Endothelial cell of umbilical vein (primary cell): ENCODE data around the gene ISX. TPM values are rescaled to one million over a fixed set of nuclear protein-coding genes. Genes with fewer than 3 reads are reported as not detected.
"Not testable (repeated sequence)": the region's sequence is repeated elsewhere in the genome, so short reads cannot be mapped to it uniquely, and the experiment has no call there.

Source experiments
- BruUV-seq: library from RNA; stranded (reverse); fragments of 400-500 nt; replicated peaks from 2 replicates; lab custom pipeline; 2021; lab: Mats Ljungman, UMichigan
- CTCF ChIA-PET: fragments of 300-600, 350-600 bp; sonication (Branson Sonifier 250); formaldehyde crosslinking; loops from one replicate; lab custom pipeline; 2021; ENCODE audit warnings: antibody characterized with exemption, inconsistent platforms; lab: Charles Lee
- POLR2A ChIA-PET: fragments of 300-600, 350-600 bp; sonication (Branson Sonifier 250); formaldehyde crosslinking; loops from one replicate; lab custom pipeline; 2021; ENCODE audit warnings: antibody characterized with exemption, inconsistent platforms; lab: Charles Lee
- DNase-seq: peaks from one replicate; pipeline ENCODE4 v3.0.0-alpha.2; 2011; ENCODE audit warnings: low read depth, low spot score
- FAIRE-seq: peaks from 2 replicates; lab custom pipeline; 2011; peaks lifted over from hg19 to GRCh38; lab: Jason Lieb, UNC
- H2AFZ ChIP-seq: 2 replicates; pipeline ENCODE4 v1.6.0; 2012; ENCODE audit warnings: low read depth, low read length, control low read depth, inconsistent platforms
- H3K27ac ChIP-seq: 2 replicates; pipeline ENCODE4 v1.5.1; 2011; ENCODE audit warnings: low read depth, mild to moderate bottlenecking, control low read depth, low read length, moderate library complexity; ENCODE audit not compliant: insufficient read depth
- H3K27me3 ChIP-seq, 2 experiments: 2 replicates each; pipeline versions ENCODE4 v1.6.0 to v1.6.1; 2011; ENCODE audit warnings: low read length in 2 of 2, mixed read lengths in 1 of 2; ENCODE audit not compliant: control insufficient read depth in 2 of 2, insufficient read depth in 2 of 2
- H3K36me3 ChIP-seq, 2 experiments: 2 replicates in 1 of 2; 3 replicates in 1 of 2; pipeline ENCODE4 v1.5.1; 2011; ENCODE audit warnings: low read length in 2 of 2, mild to moderate bottlenecking in 1 of 2, moderate library complexity in 1 of 2; ENCODE audit not compliant: control insufficient read depth in 2 of 2, insufficient read depth in 2 of 2; ENCODE audit errors: extremely low read depth in 1 of 2
- H3K4me1 ChIP-seq: 3 replicates; pipeline ENCODE4 v1.5.1; 2011; ENCODE audit warnings: mild to moderate bottlenecking, low read length; ENCODE audit not compliant: control insufficient read depth, insufficient read depth; ENCODE audit errors: extremely low read depth
- H3K4me2 ChIP-seq: 2 replicates; pipeline ENCODE4 v1.6.1; 2011; ENCODE audit warnings: low read length, control low read depth, mixed read lengths; ENCODE audit not compliant: insufficient read depth
- H3K4me3 ChIP-seq, 3 experiments: fragments of 200-600 bp in 1 of 3; sonication (generic), shearing (Covaris generic) in 1 of 3; replicated peaks in 1 of 3; 2 replicates each; pipeline ENCODE4 v1.5.1; 2011 to 2016; ENCODE audit warnings: control low read depth in 3 of 3, low read length in 3 of 3, mild to moderate bottlenecking in 2 of 3, inconsistent platforms in 1 of 3, low read depth in 1 of 3, moderate library complexity in 1 of 3; ENCODE audit not compliant: insufficient read depth in 1 of 3
- H3K79me2 ChIP-seq: 2 replicates; pipeline ENCODE4 v1.6.0; 2012; ENCODE audit warnings: low read length, inconsistent platforms; ENCODE audit not compliant: control insufficient read depth, insufficient read depth
- H3K9ac ChIP-seq: replicated peaks from 2 replicates; pipeline ENCODE3; 2011; ENCODE audit warnings: low read length, control low read depth; ENCODE audit not compliant: insufficient read depth; ENCODE audit errors: extremely low read depth
- H3K9me1 ChIP-seq: replicated peaks from 3 replicates; pipeline ENCODE4 v1.6.0; 2011; ENCODE audit warnings: mild to moderate bottlenecking, low read length; ENCODE audit not compliant: control insufficient read depth, insufficient read depth; ENCODE audit errors: extremely low read depth
- H3K9me3 ChIP-seq: replicated peaks from 2 replicates; pipeline ENCODE4 v1.5.1; 2012; ENCODE audit warnings: low read length, inconsistent platforms; ENCODE audit not compliant: control insufficient read depth, insufficient read depth
- H4K20me1 ChIP-seq: replicated peaks from 2 replicates; pipeline ENCODE3; 2011; ENCODE audit warnings: mild to moderate bottlenecking, low read length; ENCODE audit not compliant: control insufficient read depth, insufficient read depth; ENCODE audit errors: extremely low read depth
- EZH2 ChIP-seq: IDR thresholded peaks from 2 replicates; pipeline ENCODE4 v1.6.1; 2012; ENCODE audit warnings: borderline replicate concordance, low read depth, mild to moderate bottlenecking, moderate library complexity, low read length, inconsistent platforms; ENCODE audit not compliant: severe bottlenecking
- FOS ChIP-seq: IDR thresholded peaks from 2 replicates; pipeline ENCODE4 v1.6.1; 2011; ENCODE audit warnings: mild to moderate bottlenecking, low read length, moderate library complexity, borderline replicate concordance; ENCODE audit not compliant: insufficient read depth
- JUN ChIP-seq: IDR thresholded peaks from 2 replicates; pipeline ENCODE4 v1.6.1; 2011; ENCODE audit warnings: borderline replicate concordance, low read depth; ENCODE audit not compliant: insufficient read length, insufficient read depth
- MYC ChIP-seq: IDR thresholded peaks from one replicate; pipeline ENCODE4 v1.6.1; 2011; ENCODE audit warnings: mild to moderate bottlenecking, low read depth, low read length
- POLR2A ChIP-seq: IDR thresholded peaks from 2 replicates; pipeline ENCODE4 v1.6.1; 2012; ENCODE audit warnings: low read depth, mild to moderate bottlenecking, control low read depth, low read length
- POLR2AphosphoS5 ChIP-seq: IDR thresholded peaks from 2 replicates; pipeline ENCODE4 v1.6.1; 2012; ENCODE audit warnings: low read depth, mild to moderate bottlenecking, control low read depth, low read length, moderate library complexity; ENCODE audit not compliant: insufficient read depth
- dilution Hi-C: fragments of 300-500 bp; cut with MboI; formaldehyde crosslinking; loops from one replicate; pipeline ENCODE4 v1.15.0; 2019; ENCODE audit warnings: low sequenced_read_pairs; ENCODE audit not compliant: extremely low pct_ligation_motif_present
- intact Hi-C: fragments of 100-400 bp; cut with micrococcal nuclease; formaldehyde crosslinking; loops from one replicate; pipeline ENCODE4 v1.10.0; 2022
- polyA plus RNA-seq, 4 experiments: library from polyadenylated mRNA; depleted of rRNA in 3 of 4; stranded (reverse) in 3 of 4; unstranded in 1 of 4; fragments of >200 nt; gene quantifications; 2 replicates each; pipeline versions ENCODE4 v1.2.1 to v1.2.3, GENCODE V29; 2011 to 2012; ENCODE audit warnings: missing spikeins in 1 of 4
- total RNA-seq: library from RNA; stranded (reverse); gene quantifications from 2 replicates; pipeline ENCODE4 v1.2.3, GENCODE V29; 2021

Gene ISX
- total and polyA plus RNA-seq, 2 donors (not counting 3 experiments of a cell fraction or from before 2014, with no cell fraction given), result not detected

- no peaks in the 10 kb centered on the region for H3K27me3 ChIP-seq
- intact Hi-C loops (loop anchor here (5.0 kb wide), 2 partner anchors 1507 to 1722 kb away; no protein-coding TSS in a partner anchor), dilution Hi-C loops (no loop called here)
- H3K9me1 ChIP-seq, result no peaks in the 10 kb centered on the region
- no peaks in the 10 kb centered on the region for H4K20me1 ChIP-seq
- ChIA-PET POLR2A (no interaction called here), CTCF (interaction anchor here (1.0 to 1.8 kb wide), 2 partner anchors 1103 to 1723 kb away, joined by 4 to 6 read pairs; no protein-coding TSS in a partner anchor)
- no peak for TF ChIP-seq POLR2A
- TF ChIP-seq FOS, result no peak
- no peak for TF ChIP-seq POLR2AphosphoS5
- no peak for TF ChIP-seq EZH2
- TF ChIP-seq JUN, result no peak
- TF ChIP-seq MYC, result no peak
- no peak overlapping the region for H2AFZ ChIP-seq
- no peak for FAIRE-seq
- BruUV-seq, result no TSS peak
- no peak overlapping the region for H3K27ac ChIP-seq
- no peaks in the 10 kb centered on the region for H3K36me3 ChIP-seq
- H3K4me1 ChIP-seq, result no peaks in the 10 kb centered on the region
- no peak overlapping the region for H3K4me3 ChIP-seq
- no peak overlapping the region for H3K4me2 ChIP-seq
- no peaks in the 10 kb centered on the region for H3K9me3 ChIP-seq
- H3K79me2 ChIP-seq, result no peaks in the 10 kb centered on the region
- no peak for DNase-seq
- H3K9ac ChIP-seq, result no peak overlapping the region
These were observed 41.6 kb upstream of the ISX start for GRCh38 chr22:35024364-35024692.

- H3K79me2 ChIP-seq, H3K9ac ChIP-seq, DNase-seq, H3K4me2 ChIP-seq, CTCF ChIA-PET, dilution Hi-C loops, H3K9me3 ChIP-seq, POLR2A ChIA-PET, H3K4me3 ChIP-seq, H3K4me1 ChIP-seq, H3K27ac ChIP-seq, H3K27me3 ChIP-seq, intact Hi-C loops, H2AFZ ChIP-seq, BruUV-seq, H3K9me1 ChIP-seq, H3K36me3 ChIP-seq, H4K20me1 ChIP-seq, FAIRE-seq: not testable (repeated sequence)
These were observed 35.8 kb upstream of the ISX start for GRCh38 chr22:35030112-35030511.
